Stimulated activated CD8-positive, alpha-beta memory T cell treated with anti-CD3 and anti-CD28 coated beads, Interleukin-4, amount 100 ng/mL, for 48 hours (primary cell): ENCODE measurements around the gene SMYD5.
A peak's percentile ranks its signal among the peaks of the same experiment; 100 is the strongest.

Source experiments
- DNase-seq: peaks from one replicate; pipeline ENCODE4 v3.0.0-alpha.2; 2020

SMYD5 gene

GRCh38 chr2:73208258-73208657 is 5.8 kb upstream of the SMYD5 start:
- DNase-seq = no peak

GRCh38 chr2:73210019-73210418 is 4.0 kb upstream of the SMYD5 start:
- DNase-seq = no peak

- DNase-seq = no peak
Observed at GRCh38 chr2:73210696-73211095, 3.3 kb upstream of the SMYD5 start.

GRCh38 chr2:73212098-73212447 is 2.0 kb upstream of the SMYD5 start:
- DNase-seq = no peak

DNA sequence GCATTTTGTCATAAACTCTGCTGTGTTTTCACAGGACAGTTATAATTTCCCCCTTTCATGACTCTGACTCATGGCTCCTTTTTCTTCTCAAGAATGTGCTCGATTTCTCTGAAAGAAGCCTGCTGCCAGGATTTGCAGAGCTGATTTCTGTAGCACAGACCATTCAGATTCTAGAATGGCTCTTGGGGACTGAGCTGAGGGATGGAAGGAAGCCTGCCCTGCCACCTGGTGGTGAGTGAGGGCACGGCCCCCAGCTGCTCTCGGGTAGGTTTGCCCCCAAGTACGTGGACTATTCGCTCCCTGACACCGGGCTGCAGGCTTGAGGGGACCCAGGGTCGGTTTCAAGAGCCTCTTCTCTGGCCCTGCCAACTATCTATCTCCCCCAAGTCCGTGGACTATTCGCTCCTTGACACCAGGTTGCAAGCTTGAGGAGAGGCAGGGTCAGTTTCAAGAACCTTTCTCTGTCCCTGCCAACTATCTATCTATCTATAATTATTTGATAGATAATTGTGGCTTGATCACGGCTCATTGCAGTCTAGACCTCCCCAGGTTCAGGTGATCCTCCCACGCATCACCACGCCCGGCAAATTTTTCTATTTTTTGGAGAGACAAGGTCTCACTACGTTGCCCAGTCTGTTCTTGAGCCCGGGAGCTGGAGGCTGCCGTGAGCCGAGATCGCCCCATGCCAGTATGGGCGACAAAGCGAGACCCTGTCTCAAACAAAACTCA is 1.4 kb upstream of the SMYD5 start:
- DNase-seq = peak; percentile 85

- DNase-seq = no peak
Observed at GRCh38 chr2:73215254-73215653, 1.2 kb downstream of the SMYD5 start.

GRCh38 chr2:73217160-73217559 is 3.1 kb downstream of the SMYD5 start:
- no peak for DNase-seq

GRCh38 chr2:73217826-73218225 is 3.8 kb downstream of the SMYD5 start:
- DNase-seq = no peak

- no peak for DNase-seq
Observed at GRCh38 chr2:73218298-73218697, 4.3 kb downstream of the SMYD5 start.

GRCh38 chr2:73223821-73224220 is 9.8 kb downstream of the SMYD5 start:
- DNase-seq = no peak

GRCh38 chr2:73225513-73226360 is 11.7 kb downstream of the SMYD5 start:
- DNase-seq = no peak

GRCh38 chr2:73227086-73227485 is 13.0 kb downstream of the SMYD5 start:
- no peak for DNase-seq

GRCh38 chr2:73228631-73229030 is 14.6 kb downstream of the SMYD5 start:
- no peak for DNase-seq

GRCh38 chr2:73232403-73233153 is 18.5 kb downstream of the SMYD5 start:
- DNase-seq = peak; percentile 56

GRCh38 chr2:73233154-73233931 is 19.3 kb downstream of the SMYD5 start, which contains the start of gene PRADC1:
Gene PRADC1 (minus strand): TSS chr2:73233239. CDS start chr2:73233160, 79 bp downstream.
- DNase-seq = peak; percentile 95

DNA sequence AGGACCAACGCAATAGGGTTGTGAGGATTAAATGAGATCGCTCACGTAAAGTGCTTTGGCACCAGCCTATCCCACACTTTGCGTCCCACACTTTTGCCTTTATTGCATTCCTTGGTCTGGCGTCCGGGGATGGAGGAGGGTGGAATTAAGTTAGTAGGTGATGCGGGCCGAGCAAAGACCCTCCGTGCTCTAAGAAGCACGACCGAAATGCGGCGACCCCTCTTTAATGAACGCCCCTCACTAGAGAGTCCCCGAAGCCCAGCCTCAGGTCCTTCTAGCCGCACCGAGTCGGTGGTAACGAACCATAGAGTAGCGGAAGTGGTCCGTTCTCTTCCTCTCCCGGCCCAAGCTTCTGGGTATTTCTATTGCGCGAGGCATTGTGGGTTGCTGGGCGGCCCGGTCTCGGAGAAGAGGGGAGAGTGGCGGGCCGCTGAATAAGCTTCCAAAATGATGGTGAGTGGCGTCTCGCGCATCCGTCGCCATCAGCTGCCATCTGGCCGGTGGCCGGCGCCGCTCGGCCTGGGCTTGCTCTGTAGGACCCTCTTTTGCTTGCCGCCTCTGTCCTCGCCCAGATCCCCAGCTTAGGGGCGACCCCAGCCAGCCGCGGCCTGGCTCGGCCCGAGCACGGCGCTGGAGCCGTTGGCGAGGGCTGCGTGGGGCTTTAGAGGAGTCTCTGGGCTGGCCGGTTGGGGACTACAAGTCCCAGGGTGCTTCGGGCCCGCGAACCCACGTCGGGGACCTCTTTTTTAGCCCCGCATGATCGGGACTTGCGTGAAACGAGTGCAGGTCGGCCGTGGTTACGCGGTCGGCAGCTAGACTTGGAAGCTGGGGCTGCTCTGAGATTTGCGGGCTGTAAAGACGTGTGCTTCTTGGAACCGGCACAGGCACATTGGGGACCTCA is 20.1 kb downstream of the SMYD5 start, which contains the start of gene CCT7:
TSS of gene CCT7 (plus strand) at position 377 of the 901 bp plus-strand sequence. CDS start at position 448, 71 bp downstream.
- peak; percentile 88 for DNase-seq

- no peak for DNase-seq
Observed at GRCh38 chr2:73235315-73236028, 21.4 kb downstream of the SMYD5 start.

GRCh38 chr2:73237168-73237567 is 23.1 kb downstream of the SMYD5 start:
- DNase-seq = no peak

- DNase-seq = no peak
Observed at GRCh38 chr2:73238149-73238548, 24.1 kb downstream of the SMYD5 start.

DNA sequence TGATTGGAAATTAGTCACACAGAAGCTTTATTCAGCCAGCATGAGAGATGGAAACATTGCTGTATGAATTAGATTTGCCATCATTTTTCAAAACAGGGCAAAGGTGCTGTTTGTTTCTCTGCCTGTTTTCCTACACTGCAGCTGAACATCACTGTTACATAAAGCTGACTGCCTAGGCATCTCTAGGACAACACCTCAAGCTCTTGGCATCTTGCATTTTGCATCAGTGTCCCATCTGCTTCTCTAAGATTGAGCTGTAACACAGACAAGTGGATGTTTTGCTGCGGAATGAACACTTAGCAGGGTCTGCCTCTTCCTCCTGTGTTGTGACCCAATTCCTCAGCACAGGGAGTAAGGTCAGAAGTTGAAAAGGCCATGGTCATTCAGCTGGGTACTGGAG is 24.9 kb downstream of the SMYD5 start:
- DNase-seq = no peak

DNA sequence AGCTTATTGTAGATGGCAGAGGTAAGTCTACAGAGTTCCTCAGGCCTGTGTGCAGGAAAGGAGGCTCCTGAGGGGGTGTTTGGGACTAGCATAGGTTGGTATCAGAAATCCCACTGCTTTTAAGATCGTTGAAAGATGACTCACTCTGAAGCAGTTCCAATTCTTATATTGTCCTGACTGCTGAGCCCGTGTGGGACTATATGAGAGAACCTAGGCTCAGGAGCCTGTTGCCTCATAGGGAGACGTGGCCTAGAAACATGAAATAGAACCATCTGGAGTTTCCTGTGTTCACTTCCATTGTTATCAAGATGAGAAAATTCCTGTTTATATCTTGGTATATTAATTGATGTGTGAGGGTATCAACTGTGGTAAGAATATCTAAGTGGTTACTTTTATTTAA is 25.7 kb downstream of the SMYD5 start:
- no peak for DNase-seq
